NCI-H2029 treated with DMSO at 0.1 percent for 48 hours (cell line): ENCODE data around the gene HPX.

Experiments used
- DNase-seq: peaks from one replicate; lab custom pipeline; 2025; lab: John Stamatoyannopoulos, UW

The HPX gene

DNA sequence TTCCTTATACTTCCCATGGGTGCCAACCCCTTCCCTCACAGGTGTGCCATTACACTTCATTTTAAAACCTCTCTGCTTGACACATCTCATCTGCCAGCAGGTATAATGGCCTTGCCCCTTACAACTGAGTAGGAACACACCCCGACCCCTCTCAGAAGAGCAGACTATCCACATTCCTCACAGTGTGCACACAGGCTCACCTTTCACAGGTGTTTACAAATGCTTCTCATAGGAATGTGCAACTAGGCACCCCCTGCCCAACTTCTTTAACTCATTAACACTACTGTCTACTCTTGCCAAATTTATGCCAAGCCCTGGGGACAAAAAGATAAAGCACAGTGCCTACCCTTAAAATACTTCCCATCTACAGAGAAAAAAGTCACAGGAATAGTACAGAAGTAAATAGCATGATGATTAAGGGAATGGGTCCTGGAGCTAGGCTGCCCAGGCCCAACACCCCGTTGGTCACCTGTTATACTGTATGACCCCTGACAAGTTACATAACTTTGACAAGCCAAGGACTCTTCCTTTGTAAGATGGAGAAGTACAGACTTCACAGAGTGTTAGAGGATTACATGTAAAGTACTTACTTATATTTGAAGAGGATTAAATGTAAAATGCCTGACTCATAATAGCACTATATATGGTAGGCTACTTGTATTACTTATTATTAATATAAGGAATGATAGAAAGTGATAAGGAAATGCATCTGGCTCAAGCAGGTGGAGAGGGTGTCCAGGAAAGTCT, 17.7 kb upstream of the HPX start:
- DNase-seq = no peak

DNA sequence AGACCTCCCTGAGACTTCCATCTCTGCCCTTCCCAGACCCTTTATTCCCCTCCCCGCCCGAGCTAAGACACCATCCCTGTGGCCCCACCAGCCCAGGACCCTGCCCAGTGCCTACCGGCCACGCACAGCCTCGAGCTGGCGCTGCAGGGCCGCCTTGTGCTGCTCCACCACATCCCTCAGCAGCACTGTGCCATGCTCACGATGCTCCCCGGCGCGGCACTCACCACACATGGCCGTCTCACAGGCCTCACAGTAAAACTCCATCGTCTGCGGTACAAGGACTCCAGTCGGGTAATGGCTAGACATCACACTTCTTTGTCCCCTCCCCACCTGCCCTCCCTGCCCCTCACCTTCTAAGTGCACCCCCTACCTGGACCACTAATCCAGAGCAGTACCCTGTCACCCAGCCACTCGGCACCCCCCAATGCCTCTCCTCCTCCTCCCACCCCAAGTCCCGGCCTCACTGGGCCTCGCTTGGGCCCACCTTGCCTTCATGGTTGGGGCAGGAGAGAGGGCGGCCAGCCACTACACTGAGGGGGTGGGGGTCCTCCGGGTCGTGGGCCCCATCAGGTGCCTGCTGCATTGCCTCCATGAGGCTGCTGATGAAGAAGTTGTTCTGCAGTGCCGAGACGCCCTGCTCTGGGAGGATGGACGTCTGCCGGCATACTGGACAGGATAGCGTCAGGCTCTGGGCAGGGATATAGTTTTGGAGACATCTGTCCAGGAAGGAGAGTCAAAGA, 17.0 kb upstream of the HPX start:
- DNase-seq = no peak

DNA sequence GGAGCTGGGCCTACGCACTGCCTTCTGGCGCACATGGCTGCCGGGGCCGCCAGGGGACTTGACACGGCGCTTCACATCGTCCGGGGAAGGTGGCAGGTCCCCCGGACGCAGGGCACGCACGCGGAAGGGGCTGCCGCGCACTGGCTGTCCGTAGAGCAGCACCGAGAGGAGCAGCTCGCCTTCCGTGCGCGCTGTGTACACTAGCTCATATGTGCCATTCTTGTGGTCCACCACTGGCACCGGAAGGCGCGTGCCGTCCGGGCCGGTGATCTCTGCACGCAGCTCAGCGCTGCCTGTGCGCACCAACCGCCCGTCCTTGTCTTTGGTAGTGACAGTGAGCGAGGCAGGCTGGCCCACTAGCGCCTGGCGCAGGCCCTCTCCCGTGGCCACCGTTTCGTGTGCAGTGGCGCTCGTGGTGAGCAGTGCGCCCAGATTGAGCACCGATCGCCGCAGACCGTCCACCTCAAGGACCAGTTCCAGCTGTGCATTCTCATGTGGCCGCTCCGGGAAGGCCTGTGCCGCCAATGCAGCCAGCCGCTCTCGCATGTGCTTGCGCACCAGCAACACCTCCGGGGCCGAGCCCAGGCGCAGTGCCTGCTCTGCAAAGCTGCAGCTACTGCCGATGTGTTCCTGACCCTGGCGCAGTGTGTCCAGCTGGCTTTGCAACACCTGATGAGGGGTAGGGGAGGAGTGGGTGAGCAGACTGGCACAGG, 15.7 kb upstream of the HPX start:
- DNase-seq = no peak

DNA sequence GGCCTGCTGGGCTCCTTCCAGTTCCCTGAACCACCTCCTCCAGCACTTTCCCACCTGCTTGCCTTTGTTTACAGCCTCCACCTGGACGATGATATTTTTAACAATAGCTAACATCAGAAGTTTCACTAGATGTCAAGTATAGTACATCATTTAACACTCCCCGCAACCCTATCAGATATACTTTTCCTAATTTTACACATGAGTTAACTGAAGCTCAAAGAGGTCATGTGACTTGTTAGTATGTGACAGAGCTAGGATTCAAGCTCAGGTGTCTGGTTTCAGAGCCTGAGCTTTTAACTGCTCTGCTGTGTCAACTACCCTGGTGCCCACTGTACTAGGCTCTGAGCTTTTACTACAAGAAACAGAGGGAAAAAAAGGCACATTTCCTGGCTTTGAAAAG, 14.3 kb upstream of the HPX start:
- DNase-seq = peak; percentile 44

DNA sequence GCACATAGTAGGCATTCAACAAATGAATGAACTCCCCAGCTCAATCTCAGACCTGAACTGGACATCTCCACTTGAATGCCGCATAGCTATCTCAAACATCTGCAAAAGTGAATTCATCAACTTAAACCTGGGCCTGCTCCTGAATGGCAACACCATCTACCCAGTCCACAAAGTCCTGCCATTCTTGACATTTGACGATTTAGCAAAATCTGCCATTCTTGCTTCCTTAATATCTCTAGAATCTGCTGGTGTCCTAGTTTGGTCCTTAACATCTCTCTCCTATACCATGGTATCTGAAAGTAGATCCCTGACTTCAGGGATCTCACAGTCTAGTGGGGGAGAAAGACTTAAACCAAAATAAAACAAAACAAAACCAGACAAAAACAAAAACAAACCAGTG, 12.4 kb upstream of the HPX start:
- DNase-seq = no peak

DNA sequence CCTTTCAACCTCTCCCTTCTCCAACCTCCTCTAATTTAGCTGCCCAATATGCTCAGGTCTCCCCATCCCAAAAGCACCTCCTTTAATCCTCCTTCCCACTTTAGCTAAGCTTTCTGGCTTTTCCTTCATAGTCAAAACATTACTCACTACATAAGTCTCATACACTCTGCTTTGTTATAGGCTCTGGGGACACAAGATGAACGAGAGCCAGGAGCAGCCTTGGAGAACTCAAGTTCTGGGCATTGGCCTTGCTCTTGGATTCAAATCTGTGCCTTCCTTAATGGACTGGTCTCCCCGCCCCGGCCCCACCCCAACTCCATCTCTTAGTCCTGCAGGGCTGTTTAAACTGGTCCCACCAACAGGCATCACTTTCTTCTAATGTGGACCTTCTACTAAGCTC, 11.4 kb upstream of the HPX start:
- no peak for DNase-seq

DNA sequence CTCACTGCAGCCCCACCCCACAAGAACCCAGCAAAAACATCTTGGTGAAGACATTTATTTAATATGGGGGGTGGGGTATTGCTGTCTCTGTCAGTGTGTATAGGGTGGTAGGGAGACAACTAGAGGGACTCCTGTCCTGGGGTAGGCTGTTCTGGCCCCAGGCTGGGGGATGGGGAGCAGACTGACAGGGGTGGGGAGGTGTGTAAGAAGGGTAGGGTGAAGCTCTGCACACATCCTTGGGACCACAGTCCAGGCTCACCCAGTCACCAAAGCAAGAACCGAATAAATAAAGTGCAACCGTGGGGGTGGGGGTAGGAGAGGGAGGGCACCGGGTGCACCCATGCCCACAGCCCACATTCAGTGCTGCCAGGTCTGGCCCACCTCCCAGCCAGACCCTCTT, 7.8 kb upstream of the HPX start:
- no peak for DNase-seq

DNA sequence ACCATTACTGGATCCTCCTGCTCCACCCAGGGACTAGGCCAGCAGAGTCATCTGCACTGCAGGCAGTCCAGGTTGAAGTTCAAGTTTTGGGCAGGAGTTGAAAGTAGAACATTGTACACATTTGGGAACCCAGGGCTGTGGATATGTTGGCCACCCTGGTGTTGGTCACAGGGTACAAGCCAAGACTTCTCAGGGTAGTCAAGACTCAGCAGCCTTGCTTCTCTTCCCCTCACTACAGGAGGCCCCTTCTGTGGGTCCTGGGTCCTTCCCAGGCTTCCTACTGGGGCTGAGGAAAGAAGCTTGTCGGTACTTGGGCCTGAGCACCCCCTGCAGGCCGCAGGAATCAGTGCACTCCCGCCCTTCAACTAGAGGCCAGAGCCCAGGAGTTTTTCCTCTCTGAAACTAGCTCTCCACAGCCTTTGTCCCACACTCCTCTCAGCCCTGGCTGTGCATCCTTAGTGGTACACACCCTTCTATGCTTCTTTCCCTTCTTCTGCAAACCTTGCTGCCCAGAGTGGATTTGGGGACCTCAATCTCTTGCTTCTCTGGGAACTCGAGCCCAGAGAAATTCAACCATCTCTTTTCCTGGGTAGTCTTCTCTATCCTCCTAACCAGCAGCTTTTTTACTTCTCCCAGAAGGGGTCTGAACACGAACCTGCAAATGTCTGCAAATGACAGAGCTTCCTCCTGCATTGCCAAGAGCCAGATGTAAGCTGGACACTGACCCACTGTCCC, 2.6 kb upstream of the HPX start:
- DNase-seq = no peak

DNA sequence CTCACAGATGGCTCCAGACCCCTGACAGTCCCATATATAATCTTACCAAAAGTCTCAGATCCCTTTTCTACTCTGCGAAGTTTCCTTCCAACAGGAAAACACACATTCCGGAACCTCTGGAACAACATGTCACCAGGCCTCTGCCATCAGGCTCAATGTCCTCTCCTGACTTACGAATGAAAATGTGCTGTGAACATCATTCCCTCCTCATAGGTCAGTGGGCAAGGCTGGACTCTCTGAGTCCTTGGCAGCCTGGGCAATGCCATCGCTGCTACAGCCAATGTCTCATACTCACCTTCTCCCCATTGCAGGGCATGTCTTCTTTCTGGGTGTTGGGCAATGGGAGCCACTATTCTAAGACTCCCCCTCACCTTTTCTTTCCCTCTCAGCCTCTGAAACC, 1.7 kb upstream of the HPX start:
- DNase-seq = no peak

DNA sequence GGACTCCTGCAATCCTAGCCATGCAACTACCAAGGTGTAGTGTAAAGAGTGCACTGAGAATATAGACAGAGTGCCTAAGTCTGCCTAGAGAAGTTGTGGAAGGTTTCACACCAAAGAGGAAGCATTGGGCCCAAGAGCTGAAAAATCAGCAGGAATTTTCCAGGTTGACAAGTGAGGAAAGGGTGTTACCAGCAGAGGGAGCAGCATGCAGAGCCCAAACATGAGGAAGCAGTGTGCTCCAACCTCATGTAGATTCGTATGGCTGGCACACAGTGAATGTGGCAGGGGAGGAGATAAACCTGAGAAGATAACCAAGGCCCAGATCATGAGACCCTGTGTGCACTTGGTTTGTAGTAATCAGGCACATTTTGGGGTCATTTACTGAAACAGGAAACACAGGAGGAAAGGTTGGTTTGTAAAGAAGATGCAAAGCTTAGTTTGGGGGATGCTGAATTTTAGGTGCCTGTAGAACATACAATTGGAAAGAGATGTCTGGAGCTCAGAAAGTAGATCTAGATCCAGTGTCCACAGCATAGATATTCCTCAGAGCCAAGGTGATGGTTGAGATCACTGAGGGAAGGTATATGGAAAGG, 1.7 kb downstream of the HPX start:
- DNase-seq = peak; percentile 14

DNA sequence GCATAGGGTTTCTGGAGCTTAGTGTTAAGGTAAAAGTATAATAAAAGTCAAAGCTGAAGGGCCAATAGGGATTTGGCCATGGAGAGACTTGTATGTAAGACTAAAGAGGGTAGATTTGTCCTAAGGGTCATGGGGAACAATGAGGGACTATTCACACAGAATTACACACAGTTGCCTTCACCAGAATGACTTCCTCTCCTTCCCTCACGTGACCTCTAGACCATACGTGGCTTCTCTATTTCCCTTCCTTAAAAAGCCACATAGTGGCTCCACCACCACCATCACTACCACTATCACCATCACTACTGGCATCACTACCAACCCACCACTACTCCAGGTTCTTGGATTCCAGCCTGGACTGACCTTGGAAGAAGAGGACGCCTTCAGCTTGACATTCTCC, 2.8 kb downstream of the HPX start:
- DNase-seq = no peak

DNA sequence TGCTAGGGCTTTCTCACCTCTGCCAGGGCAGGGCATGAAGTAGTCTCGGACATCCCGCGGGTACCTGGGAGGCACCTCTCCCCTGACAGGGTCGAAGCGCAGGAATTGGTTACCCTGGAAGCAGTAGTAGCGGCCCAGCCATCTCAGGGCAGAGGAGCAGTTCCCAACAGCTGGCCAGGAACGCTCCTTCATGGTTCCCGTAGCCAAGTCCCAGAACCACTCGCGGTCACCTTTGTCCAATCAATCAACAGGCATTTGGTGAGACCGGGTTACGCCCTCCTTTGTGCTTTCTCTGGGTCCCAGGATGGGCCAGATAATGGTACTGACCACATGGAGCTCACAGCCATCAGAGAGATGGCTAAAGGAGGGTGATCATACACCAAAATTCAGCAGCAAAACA, 3.4 kb downstream of the HPX start:
- DNase-seq = no peak

DNA sequence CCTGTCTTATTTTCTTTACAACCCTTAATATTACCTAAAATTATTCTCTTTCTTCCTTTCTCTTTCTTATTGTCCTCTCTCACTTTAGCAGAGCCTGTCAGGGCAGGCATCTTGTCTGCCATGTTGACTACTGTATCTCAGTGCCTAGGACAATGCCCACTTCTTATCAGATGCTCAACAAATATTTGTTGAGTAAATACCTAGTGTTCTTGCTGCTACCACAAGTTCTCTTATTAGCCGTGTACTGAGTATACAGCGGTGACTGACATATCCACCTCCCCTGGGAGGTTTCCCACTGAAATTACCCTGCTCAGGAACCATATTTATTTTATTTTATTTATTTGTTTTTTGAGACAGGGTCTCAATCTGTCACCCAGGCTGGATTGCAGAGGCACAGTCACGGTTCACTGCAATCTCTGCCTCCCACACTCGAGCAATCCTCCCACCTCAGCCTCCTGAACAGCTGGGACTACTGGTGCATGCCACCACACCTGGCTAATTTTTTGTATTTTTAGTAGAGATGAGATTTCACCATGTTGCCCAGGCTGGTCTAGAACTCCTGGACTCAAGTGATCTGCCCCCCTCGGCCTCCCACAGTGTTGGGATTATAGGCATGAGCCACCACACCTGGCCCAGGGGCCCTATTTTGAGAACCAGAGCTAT, 6.7 kb downstream of the HPX start:
- DNase-seq = peak; percentile 37

DNA sequence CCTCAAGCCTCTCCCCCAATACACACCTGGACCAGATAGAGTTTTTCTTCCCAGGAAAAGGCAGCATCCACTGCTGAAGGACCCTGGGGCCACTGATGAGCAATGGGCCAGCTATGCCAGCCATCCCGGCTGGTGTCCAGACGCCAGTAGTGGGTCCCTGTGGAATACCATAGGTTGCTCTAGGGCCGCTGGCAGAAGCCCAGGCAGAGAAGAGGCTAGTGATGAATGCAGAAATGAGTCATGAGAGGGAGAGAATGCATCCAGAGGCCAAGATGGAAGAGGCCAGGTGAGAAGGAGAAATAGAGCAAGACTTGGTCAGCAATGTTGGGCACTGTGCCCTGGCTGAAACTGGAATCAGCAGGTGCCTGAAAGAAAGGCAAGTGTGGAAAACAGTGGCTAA, 8.9 kb downstream of the HPX start:
- no peak for DNase-seq

DNA sequence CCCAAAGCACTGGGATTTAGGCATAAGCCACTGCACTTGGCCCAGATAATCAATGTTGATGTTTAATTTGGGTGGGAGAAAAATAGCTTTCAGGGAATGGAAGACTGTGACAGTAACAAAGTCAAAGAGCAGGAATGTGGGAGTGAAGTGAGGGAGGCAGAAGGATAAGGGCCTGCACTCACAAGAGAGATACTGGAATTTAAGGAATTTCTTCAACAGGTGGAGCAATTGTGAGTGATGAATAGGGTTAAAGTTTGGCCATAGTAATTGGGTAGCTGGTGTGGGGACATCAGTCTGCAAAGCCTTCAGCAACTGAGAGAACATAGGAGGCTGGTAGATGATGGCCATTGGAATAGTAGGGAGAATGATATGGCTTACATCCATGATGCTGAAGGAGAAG, 13.3 kb downstream of the HPX start:
- no peak for DNase-seq

DNA sequence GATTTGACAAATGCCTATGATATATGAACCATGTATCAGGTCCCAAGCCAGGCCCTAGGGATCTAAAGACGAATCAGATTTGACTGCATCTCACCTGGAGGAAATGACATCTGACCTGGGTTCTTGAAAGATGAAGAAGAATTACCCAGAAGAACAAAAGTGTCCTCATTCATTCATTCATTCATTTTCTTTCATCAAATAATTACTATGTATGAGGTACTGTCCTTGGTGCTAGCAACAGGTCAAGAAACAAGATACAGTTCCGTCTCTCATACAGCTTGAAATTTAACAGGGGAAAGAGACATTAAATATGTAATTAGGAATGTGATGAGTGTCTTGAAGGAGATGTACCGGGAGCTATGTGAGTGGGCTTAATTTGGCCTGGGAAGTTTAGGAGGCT, 20.1 kb downstream of the HPX start:
- DNase-seq = no peak

DNA sequence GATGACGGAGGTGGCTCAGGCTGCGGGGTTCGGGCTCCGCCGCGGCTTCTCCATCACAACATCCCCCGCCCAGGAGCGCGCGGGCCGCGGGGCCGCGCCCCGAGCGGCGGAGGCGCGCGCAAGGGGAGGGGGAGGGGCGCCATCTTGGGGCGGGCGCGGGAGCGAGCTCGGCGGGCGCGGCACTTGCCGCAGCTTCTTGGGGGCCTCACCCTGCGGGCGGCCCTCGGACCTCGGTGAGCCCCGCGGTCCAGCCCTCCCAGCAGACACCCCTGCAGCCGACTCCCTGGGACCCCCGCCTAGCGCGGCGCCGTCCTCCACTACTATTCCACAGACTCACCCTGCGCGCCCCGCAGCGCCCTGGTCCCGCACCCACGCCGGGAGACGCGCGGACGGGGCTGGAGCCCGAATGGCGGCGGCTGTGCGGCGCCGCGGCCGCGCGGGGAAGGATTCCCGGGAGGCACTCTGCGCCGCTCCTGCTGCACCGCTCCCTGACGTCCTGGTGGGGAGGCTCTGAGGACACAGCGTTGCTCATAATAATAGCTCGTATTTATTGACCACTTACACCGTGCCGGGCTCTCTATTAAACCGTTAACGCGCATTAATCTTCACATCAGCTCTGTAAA, 21.7 kb downstream of the HPX start, which contains the start of gene APBB1:
TSS of gene APBB1 (minus strand) at position 86 of the 623 bp plus-strand sequence. CDS start 7,747 bp downstream, outside the sequence.
- no peak for DNase-seq

DNA sequence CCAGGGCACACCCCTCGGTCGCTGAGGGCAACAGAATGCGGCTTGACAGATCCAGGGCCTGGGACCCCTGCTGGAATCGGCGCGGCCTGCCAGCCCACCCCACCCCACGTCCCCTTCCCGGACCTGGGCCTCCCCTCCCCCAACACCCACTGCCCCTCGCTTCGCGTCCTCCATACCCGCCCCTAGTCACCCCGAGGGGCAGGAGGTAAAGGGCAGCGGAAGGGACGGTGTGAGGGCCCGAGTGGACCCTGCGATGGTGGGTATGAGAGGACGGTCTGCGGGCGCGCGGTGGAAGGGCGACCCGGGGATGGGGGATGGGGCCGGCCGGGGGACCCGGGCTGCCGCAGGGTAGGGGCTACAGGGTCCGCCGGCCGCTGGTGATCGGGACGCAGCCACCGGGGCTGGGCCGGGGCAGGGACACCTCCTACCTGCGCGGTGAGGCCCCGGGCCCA, 22.2 kb downstream of the HPX start:
- DNase-seq = no peak

DNA sequence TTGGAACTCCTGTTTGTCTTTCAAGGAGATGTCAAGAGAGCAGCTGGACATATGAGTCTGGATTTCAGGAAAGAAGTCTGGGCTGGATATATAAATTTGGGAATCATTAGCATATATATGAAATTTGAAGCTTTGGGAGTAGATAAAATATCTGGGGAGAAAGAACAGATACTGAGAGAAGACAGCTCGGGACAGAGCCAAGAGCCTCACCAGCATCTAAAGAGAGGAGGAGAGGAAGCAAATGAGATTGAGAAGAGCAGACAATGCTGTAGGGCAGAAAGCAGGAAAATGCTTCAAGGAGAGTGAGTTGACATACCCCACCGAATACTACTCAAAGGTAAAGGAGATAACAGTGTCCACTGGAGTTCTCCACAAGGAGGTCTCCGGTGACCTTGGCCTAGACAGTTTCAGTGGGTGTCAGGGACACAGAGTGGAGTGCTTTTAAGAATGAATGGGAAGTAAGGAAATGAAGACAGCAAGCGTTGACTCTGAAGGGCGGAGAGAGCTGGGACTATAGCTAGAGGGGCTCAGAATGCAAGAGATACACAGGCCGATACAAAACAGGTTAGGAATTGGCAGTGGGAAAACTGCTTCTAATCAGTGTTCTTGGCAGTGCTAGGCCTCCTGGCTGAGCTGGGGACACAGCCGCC, 22.8 kb downstream of the HPX start:
- no peak for DNase-seq

DNA sequence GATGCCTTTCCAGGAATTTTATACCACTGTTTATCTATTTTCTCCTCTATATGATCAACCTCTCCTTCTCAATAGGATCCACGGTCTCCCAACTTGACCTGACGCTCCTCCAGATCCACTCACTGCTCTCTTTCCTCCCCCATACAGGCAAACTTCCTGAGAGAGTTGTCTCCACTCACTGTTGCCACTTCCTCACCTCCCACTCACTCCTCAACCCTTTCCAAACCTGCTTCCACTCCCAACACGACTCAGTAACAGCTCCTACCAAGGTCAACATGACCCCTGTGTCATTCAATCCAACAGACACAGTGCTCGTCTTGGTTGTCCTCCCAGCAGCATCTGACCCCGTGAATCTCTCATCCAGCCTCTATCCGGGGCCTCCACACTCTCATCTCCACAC, 25.0 kb downstream of the HPX start:
- no peak for DNase-seq
